IPS-15b (cell line): ENCODE data around the gene GPR143.
"Not testable (repeated sequence)": the region's sequence is repeated elsewhere in the genome, so short reads cannot be mapped to it uniquely, and the experiment has no call there.

Source experiments
- H3K27me3 ChIP-seq: one replicate; pipeline ENCODE4 v1.6.1; 2013; ENCODE audit warnings: low read length; ENCODE audit not compliant: control insufficient read depth, insufficient read depth
- H3K36me3 ChIP-seq: one replicate; pipeline ENCODE4 v1.6.1; 2013; ENCODE audit warnings: low read length; ENCODE audit not compliant: control insufficient read depth, insufficient read depth
- H3K4me1 ChIP-seq: one replicate; pipeline ENCODE4 v1.6.1; 2013; ENCODE audit warnings: mild to moderate bottlenecking, low read length; ENCODE audit not compliant: control insufficient read depth, insufficient read depth
- H3K4me3 ChIP-seq: one replicate; pipeline ENCODE4 v1.5.1; 2013; ENCODE audit warnings: low read depth, low read length
- H3K9ac ChIP-seq: one replicate; pipeline ENCODE4 v1.6.1; 2013; ENCODE audit warnings: low read depth, mild to moderate bottlenecking, low read length
- H3K9me3 ChIP-seq: one replicate; pipeline ENCODE4 v1.6.1; 2013; ENCODE audit warnings: mild to moderate bottlenecking, low read length; ENCODE audit not compliant: control insufficient read depth, insufficient read depth

GPR143 gene

GRCh38 chrX:9765737-9766097 is at the start of gene GPR143:
Gene GPR143 (minus strand): TSS chrX:9765847. CDS start chrX:9765817, 30 bp downstream.
- H3K9me3 ChIP-seq = peaks cover 3% of the 10 kb centered on the region
- H3K4me3 ChIP-seq = peak within 1 kb of the TSS; percentile 54
- H3K9ac ChIP-seq = peak within 1 kb of the TSS; percentile 37
- H3K36me3 ChIP-seq = no peaks in the 10 kb centered on the region
- no peaks in the 10 kb centered on the region for H3K27me3 ChIP-seq
- H3K4me1 ChIP-seq = peaks cover 3% of the 10 kb centered on the region

- not testable (repeated sequence) for H3K4me3 ChIP-seq, H3K4me1 ChIP-seq, H3K9me3 ChIP-seq, H3K27me3 ChIP-seq, H3K36me3 ChIP-seq, H3K9ac ChIP-seq
Measured at GRCh38 chrX:9811086-9811485, 45.4 kb upstream of the GPR143 start.

- not testable (repeated sequence) for H3K27me3 ChIP-seq, H3K9me3 ChIP-seq, H3K4me1 ChIP-seq, H3K9ac ChIP-seq, H3K36me3 ChIP-seq, H3K4me3 ChIP-seq
Measured at GRCh38 chrX:9809876-9810275, 44.2 kb upstream of the GPR143 start.

- Histone ChIP-seq H3K27me3 (no peaks in the 10 kb centered on the region), H3K9ac (no peak overlapping the region), H3K36me3 (no peaks in the 10 kb centered on the region), H3K4me1 (peaks cover 6% of the 10 kb centered on the region), H3K4me3 (no peak overlapping the region), H3K9me3 (no peaks in the 10 kb centered on the region)
Measured at GRCh38 chrX:9807355-9808182, 41.9 kb upstream of the GPR143 start.

GRCh38 chrX:9805956-9806355 is 40.3 kb upstream of the GPR143 start:
- Histone ChIP-seq H3K36me3 (no peaks in the 10 kb centered on the region), H3K27me3 (no peaks in the 10 kb centered on the region), H3K9ac (no peak overlapping the region), H3K4me3 (no peak overlapping the region), H3K9me3 (no peaks in the 10 kb centered on the region), H3K4me1 (peaks cover 6% of the 10 kb centered on the region)

GRCh38 chrX:9804444-9804843 is 38.8 kb upstream of the GPR143 start:
- Histone ChIP-seq H3K27me3 (no peaks in the 10 kb centered on the region), H3K4me1 (peaks cover 6% of the 10 kb centered on the region), H3K4me3 (no peak overlapping the region), H3K9me3 (peaks cover 3% of the 10 kb centered on the region), H3K36me3 (no peaks in the 10 kb centered on the region), H3K9ac (no peak overlapping the region)

- H3K4me1 ChIP-seq = peaks cover 4% of the 10 kb centered on the region
- no peaks in the 10 kb centered on the region for H3K36me3 ChIP-seq
- H3K9ac ChIP-seq = no peak overlapping the region
- no peaks in the 10 kb centered on the region for H3K27me3 ChIP-seq
- H3K4me3 ChIP-seq = no peak overlapping the region
- peaks cover 3% of the 10 kb centered on the region for H3K9me3 ChIP-seq
Measured at GRCh38 chrX:9802737-9803136, 37.1 kb upstream of the GPR143 start.

GRCh38 chrX:9797384-9798360 is 32.0 kb upstream of the GPR143 start:
- Histone ChIP-seq H3K36me3 (no peaks in the 10 kb centered on the region), H3K9ac (no peak overlapping the region), H3K4me3 (no peak overlapping the region), H3K27me3 (no peaks in the 10 kb centered on the region), H3K4me1 (peaks cover 2% of the 10 kb centered on the region), H3K9me3 (peaks cover 3% of the 10 kb centered on the region)

- Histone ChIP-seq H3K4me3 (no peak overlapping the region), H3K27me3 (no peaks in the 10 kb centered on the region), H3K36me3 (no peaks in the 10 kb centered on the region), H3K4me1 (peaks cover 11% of the 10 kb centered on the region), H3K9ac (no peak overlapping the region), H3K9me3 (no peaks in the 10 kb centered on the region)
Measured at GRCh38 chrX:9794495-9794894, 28.8 kb upstream of the GPR143 start.

GRCh38 chrX:9790866-9791265 is 25.2 kb upstream of the GPR143 start:
- Histone ChIP-seq H3K9ac (no peak overlapping the region), H3K9me3 (no peaks in the 10 kb centered on the region), H3K36me3 (no peaks in the 10 kb centered on the region), H3K4me3 (no peak overlapping the region), H3K4me1 (peaks cover 15% of the 10 kb centered on the region), H3K27me3 (no peaks in the 10 kb centered on the region)

- Histone ChIP-seq H3K36me3 (no peaks in the 10 kb centered on the region), H3K9me3 (no peaks in the 10 kb centered on the region), H3K4me3 (peak overlapping the region; percentile 30), H3K4me1 (peaks cover 15% of the 10 kb centered on the region), H3K9ac (peak overlapping the region; percentile 16), H3K27me3 (no peaks in the 10 kb centered on the region)
Measured at GRCh38 chrX:9789555-9789954, 23.9 kb upstream of the GPR143 start.
